A549 (cell line): ENCODE results near the gene MSI2. TPM values are rescaled to one million over a fixed set of nuclear protein-coding genes. Genes with fewer than 3 reads are reported as not detected.

ENCODE experiments used
- ATAC-seq, 2 experiments: fragments of 200-7000 bp in 1 of 2; fragments of >200 bp in 1 of 2; cut with Nextera tagmentation in 1 of 2; cut with Tn5 transposase in 1 of 2; 3 replicates each; pipeline versions ENCODE4 v1.8.0 to v1.9.1; 2018 to 2020; ENCODE audit warnings: mild to moderate bottlenecking in 1 of 2, moderate library complexity in 1 of 2
- CTCF ChIA-PET: fragments of 300-600 bp; sonication (Branson Sonifier 250); formaldehyde crosslinking; extraction: SDS; loops from one replicate; lab custom pipeline; 2021; ENCODE audit warnings: antibody characterized with exemption, inconsistent platforms; lab: Yijun Ruan, JAX
- POLR2A ChIA-PET: fragments of 350-600 bp; formaldehyde crosslinking; extraction: SDS; loops from one replicate; lab custom pipeline; 2021; ENCODE audit warnings: antibody characterized with exemption, inconsistent platforms; lab: Yijun Ruan, JAX
- DNase-seq, 2 experiments: peaks; one replicate each; pipeline versions ENCODE4 v3.0.0 to v3.0.0-alpha.2; 2011 to 2016; ENCODE audit warnings: low read depth in 1 of 2, low spot score in 1 of 2
- FAIRE-seq: peaks from 2 replicates; lab custom pipeline; 2011; peaks lifted over from hg19 to GRCh38; lab: Jason Lieb, UNC
- H3K27ac ChIP-seq, 2 experiments: fragments of >200 bp; sonication (Bioruptor Twin); formaldehyde crosslinking; 3 replicates each; pipeline ENCODE4 v1.5.1; 2016 to 2017
- H3K4me1 ChIP-seq: fragments of >200 bp; sonication (Bioruptor Twin); formaldehyde crosslinking; 3 replicates; pipeline ENCODE4 v1.6.1; 2016
- H3K4me2 ChIP-seq: fragments of >200 bp; sonication (Bioruptor Twin); formaldehyde crosslinking; 3 replicates; pipeline ENCODE4 v1.6.1; 2016
- H3K4me3 ChIP-seq: fragments of >200 bp; sonication (Bioruptor Twin); formaldehyde crosslinking; 3 replicates; pipeline ENCODE4 v1.5.1; 2016
- H3K9me3 ChIP-seq: fragments of >200 bp; sonication (Bioruptor Twin); formaldehyde crosslinking; 3 replicates; pipeline ENCODE4 v1.6.1; 2016
- BHLHE40 ChIP-seq: IDR thresholded peaks from 2 replicates; pipeline ENCODE4 v1.6.1; 2012; ENCODE audit warnings: low read depth, low read length, inconsistent platforms
- CBX2 ChIP-seq: fragments of 200-600 bp; sonication (generic); IDR thresholded peaks from 2 replicates; pipeline ENCODE4 v1.6.1; 2016; ENCODE audit warnings: low read depth, mild to moderate bottlenecking, borderline replicate concordance
- CBX8 ChIP-seq: fragments of 200-600 bp; sonication (generic); IDR thresholded peaks from 2 replicates; pipeline ENCODE4 v1.6.1; 2016
- CHD2 ChIP-seq: fragments of 150-350 bp; IDR thresholded peaks from 2 replicates; pipeline ENCODE4 v1.6.1; 2014; ENCODE audit warnings: low read length; ENCODE audit not compliant: partially characterized antibody
- ESRRA ChIP-seq: fragments of 150-350 bp; IDR thresholded peaks from 2 replicates; pipeline ENCODE4 v1.6.1; 2014; ENCODE audit warnings: mild to moderate bottlenecking, low read length, borderline replicate concordance
- FOSB ChIP-seq: fragments of 250-450 bp; sonication (Bioruptor Pico); IDR thresholded peaks from 2 replicates; pipeline ENCODE4 v1.5.0; 2020; ENCODE audit warnings: mild to moderate bottlenecking, moderate library complexity
- FOSL2 ChIP-seq, 2 experiments: fragments of 450-650 bp in 1 of 2; fragments of >200 bp in 1 of 2; sonication (Bioruptor Twin) in 1 of 2; formaldehyde crosslinking; IDR thresholded peaks; 2 replicates each; pipeline versions ENCODE4 v1.5.0 to v1.6.1; 2016 to 2020; ENCODE audit warnings: mild to moderate bottlenecking in 1 of 2, moderate library complexity in 1 of 2
- HDAC2 ChIP-seq: fragments of 200-600 bp; sonication (generic); IDR thresholded peaks from 2 replicates; pipeline ENCODE4 v1.6.1; 2016
- HEYL ChIP-seq: fragments of 250-450 bp; sonication (Bioruptor Pico); IDR thresholded peaks from 2 replicates; pipeline ENCODE4 v1.8.0; 2021; ENCODE audit warnings: mild to moderate bottlenecking, moderate library complexity
- MAX ChIP-seq: IDR thresholded peaks from 2 replicates; pipeline ENCODE4 v1.6.1; 2012
- MAZ ChIP-seq: fragments of 150-350 bp; IDR thresholded peaks from 2 replicates; pipeline ENCODE4 v1.6.1; 2014; ENCODE audit warnings: antibody characterized with exemption, low read depth, low read length, borderline replicate concordance
- NFE2L2 ChIP-seq: fragments of 150-350 bp; conservative IDR thresholded peaks from 2 replicates; pipeline ENCODE4 v1.6.1; 2014; ENCODE audit warnings: low read length
- RARB ChIP-seq: fragments of 250-450 bp; sonication (Bioruptor Pico); IDR thresholded peaks from 2 replicates; pipeline ENCODE4 v1.8.0; 2021; ENCODE audit warnings: mild to moderate bottlenecking, moderate library complexity
- RCOR1 ChIP-seq: fragments of 150-350 bp; IDR thresholded peaks from 2 replicates; pipeline ENCODE4 v1.6.1; 2014; ENCODE audit warnings: antibody characterized with exemption, low read length, low read depth
- TFCP2L1 ChIP-seq: fragments of 250-450 bp; sonication (Bioruptor Pico); IDR thresholded peaks from 2 replicates; pipeline ENCODE4 v1.5.0; 2021; ENCODE audit warnings: mild to moderate bottlenecking
- ZFP36 ChIP-seq: fragments of 450-650 bp; IDR thresholded peaks from 2 replicates; pipeline ENCODE4 v1.6.1; 2014; ENCODE audit warnings: borderline replicate concordance; ENCODE audit not compliant: partially characterized antibody
- WGBS: methylation state at CpG from one replicate; pipeline ENCODE4 v1.1.6; 2017; ENCODE audit errors: missing lambda C conversion rate; 5-methylcytosine and 5-hydroxymethylcytosine counted together
- polyA plus RNA-seq, 4 experiments: library from polyadenylated mRNA; depleted of rRNA in 3 of 4; stranded (reverse); fragments of >200 nt; fragmentation: RNase III in 1 of 4; extraction: RNeasy Plus Mini Kit Qiagen cat#74134 plus additional on column Dnase treatment in 1 of 4; gene quantifications; 2 replicates in 3 of 4; 3 replicates in 1 of 4; pipeline ENCODE4 v1.2.3, GENCODE V29; 2011 to 2017
- TF ChIP-seq, protein P1 (sequence below): fragments of 200-600 bp; sonication (generic); IDR thresholded peaks from 2 replicates; pipeline ENCODE4 v1.6.1; 2016; ENCODE audit warnings: antibody characterized with exemption, mild to moderate bottlenecking, moderate library complexity
- TF ChIP-seq, protein P2 (sequence below): fragments of >200 bp; sonication (Bioruptor Twin); formaldehyde crosslinking; IDR thresholded peaks from 3 replicates; pipeline ENCODE4 v1.5.1; 2016
- TF ChIP-seq, protein P3 (sequence below): fragments of 250-450 bp; sonication (Bioruptor Pico); IDR thresholded peaks from 2 replicates; pipeline ENCODE4 v1.5.0; 2021; ENCODE audit warnings: mild to moderate bottlenecking, moderate library complexity, borderline replicate concordance
- TF ChIP-seq, protein P4 (sequence below): fragments of 150-350 bp; IDR thresholded peaks from 2 replicates; pipeline ENCODE4 v1.6.1; 2014; ENCODE audit warnings: low read depth, mild to moderate bottlenecking, low read length

Gene MSI2
- polyA plus RNA-seq, 2 of the 4 experiments (the other 2 are of a cell fraction): 43.6 to 44.4 TPM

DNA sequence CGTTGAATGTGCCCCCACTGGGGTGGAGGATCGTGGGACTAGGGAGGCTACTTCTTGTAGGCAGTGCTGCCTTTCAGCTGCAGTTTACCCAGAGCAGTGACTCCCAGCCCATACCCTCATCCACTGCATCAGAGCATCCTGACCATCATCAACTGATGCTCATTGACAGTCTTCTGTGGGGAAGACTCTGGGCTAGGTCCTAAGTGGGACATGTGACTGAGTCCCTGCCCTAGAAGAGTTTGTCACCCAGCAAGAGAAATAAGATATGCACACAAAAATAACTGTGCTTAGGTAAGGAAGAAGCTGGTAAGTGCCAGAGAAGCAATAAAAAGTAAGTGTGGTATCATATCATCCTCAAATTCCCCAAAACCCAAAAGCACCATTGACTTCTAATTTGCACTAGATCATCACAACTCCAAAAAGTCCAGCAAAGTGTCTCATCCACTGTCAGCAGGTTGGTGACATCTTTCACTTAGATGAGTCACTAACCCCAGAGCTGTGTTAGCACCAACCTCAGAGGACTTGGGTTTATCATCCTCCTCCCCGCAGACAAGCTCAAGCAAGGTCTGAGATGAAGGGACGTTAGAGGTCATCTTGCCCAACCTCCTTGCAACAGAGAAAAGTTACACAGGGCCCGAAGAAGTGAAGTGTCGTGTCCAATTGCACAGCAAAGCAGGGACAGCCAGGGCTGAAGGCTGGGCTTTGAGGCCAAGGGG, 389.8 kb downstream of the MSI2 start:
- WGBS: 64% methylated on average over 6 of the region's 6 CpGs
- peaks cover 22% of the 10 kb centered on the region for H3K4me1 ChIP-seq
- FAIRE-seq (no peak), ATAC-seq (no peak), DNase-seq (no peak)
- ChIA-PET POLR2A (no interaction called here), CTCF (interaction anchor here (1.0 to 2.3 kb wide), 6 partner anchors 10 to 403 kb away, joined by 3 to 10 read pairs (median 6); no protein-coding TSS in a partner anchor)
- no peak overlapping the region for H3K27ac ChIP-seq
- no peak overlapping the region for H3K4me2 ChIP-seq
- no peak overlapping the region for H3K4me3 ChIP-seq
- H3K9me3 ChIP-seq: no peaks in the 10 kb centered on the region
- TF ChIP-seq FOSL2 (IDR thresholded peaks at IDR 0.05): no peak
- TF ChIP-seq FOSL2 (CRISPR knock-in tag; IDR thresholded peaks at IDR 0.05): peak; percentile 34; the same call in 1 of the 2 replicates
- TF ChIP-seq NFE2L2: no peak

GRCh38 chr17:57648720-57649119, 392.4 kb downstream of the MSI2 start:
- FAIRE-seq (no peak), DNase-seq (no peak)
- TF ChIP-seq, protein P1, sequence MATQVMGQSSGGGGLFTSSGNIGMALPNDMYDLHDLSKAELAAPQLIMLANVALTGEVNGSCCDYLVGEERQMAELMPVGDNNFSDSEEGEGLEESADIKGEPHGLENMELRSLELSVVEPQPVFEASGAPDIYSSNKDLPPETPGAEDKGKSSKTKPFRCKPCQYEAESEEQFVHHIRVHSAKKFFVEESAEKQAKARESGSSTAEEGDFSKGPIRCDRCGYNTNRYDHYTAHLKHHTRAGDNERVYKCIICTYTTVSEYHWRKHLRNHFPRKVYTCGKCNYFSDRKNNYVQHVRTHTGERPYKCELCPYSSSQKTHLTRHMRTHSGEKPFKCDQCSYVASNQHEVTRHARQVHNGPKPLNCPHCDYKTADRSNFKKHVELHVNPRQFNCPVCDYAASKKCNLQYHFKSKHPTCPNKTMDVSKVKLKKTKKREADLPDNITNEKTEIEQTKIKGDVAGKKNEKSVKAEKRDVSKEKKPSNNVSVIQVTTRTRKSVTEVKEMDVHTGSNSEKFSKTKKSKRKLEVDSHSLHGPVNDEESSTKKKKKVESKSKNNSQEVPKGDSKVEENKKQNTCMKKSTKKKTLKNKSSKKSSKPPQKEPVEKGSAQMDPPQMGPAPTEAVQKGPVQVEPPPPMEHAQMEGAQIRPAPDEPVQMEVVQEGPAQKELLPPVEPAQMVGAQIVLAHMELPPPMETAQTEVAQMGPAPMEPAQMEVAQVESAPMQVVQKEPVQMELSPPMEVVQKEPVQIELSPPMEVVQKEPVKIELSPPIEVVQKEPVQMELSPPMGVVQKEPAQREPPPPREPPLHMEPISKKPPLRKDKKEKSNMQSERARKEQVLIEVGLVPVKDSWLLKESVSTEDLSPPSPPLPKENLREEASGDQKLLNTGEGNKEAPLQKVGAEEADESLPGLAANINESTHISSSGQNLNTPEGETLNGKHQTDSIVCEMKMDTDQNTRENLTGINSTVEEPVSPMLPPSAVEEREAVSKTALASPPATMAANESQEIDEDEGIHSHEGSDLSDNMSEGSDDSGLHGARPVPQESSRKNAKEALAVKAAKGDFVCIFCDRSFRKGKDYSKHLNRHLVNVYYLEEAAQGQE: no peak
- TF ChIP-seq CHD2: no peak
- TF ChIP-seq NFE2L2: no peak
- TF ChIP-seq, all 56 proteins: peak for 0
- peaks cover 34% of the 10 kb centered on the region for H3K4me1 ChIP-seq
- H3K9me3 ChIP-seq: no peaks in the 10 kb centered on the region
- POLR2A ChIA-PET: no interaction called here
- H3K4me3 ChIP-seq: no peak overlapping the region
- H3K27ac ChIP-seq: peak overlapping the region in 1 of 2 experiments; percentile 84; a peak in 3 of 6 replicates
- 90% methylated on average over 5 of the region's 5 CpGs for WGBS
- ATAC-seq: no peak; a peak in 1 of 6 replicates
- H3K4me2 ChIP-seq: no peak overlapping the region
- CTCF ChIA-PET: interaction anchor here (0.7 to 1.6 kb wide), 3 partner anchors 12 to 51 kb away, joined by 3 to 9 read pairs (median 3); no protein-coding TSS in a partner anchor

GRCh38 chr17:57649191-57649590, 392.9 kb downstream of the MSI2 start:
- H3K4me2 ChIP-seq: peak overlapping the region; percentile 63; the same call in 1 of the 3 replicates

More at GRCh38 chr17:57649191-57649590, 392.9 kb downstream of the MSI2 start:
- TF ChIP-seq FOSB (CRISPR knock-in tag) (no peak), BHLHE40 (no peak), ZFP36 (no peak), MAX (no peak), ESRRA (no peak), CBX2 (no peak), HDAC2 (no peak), MAZ (no peak), RARB (CRISPR knock-in tag) (no peak), TFCP2L1 (CRISPR knock-in tag) (no peak), CHD2 (no peak), CBX8 (no peak), RCOR1 (no peak), HEYL (CRISPR knock-in tag) (no peak)
- TF ChIP-seq, protein P2, sequence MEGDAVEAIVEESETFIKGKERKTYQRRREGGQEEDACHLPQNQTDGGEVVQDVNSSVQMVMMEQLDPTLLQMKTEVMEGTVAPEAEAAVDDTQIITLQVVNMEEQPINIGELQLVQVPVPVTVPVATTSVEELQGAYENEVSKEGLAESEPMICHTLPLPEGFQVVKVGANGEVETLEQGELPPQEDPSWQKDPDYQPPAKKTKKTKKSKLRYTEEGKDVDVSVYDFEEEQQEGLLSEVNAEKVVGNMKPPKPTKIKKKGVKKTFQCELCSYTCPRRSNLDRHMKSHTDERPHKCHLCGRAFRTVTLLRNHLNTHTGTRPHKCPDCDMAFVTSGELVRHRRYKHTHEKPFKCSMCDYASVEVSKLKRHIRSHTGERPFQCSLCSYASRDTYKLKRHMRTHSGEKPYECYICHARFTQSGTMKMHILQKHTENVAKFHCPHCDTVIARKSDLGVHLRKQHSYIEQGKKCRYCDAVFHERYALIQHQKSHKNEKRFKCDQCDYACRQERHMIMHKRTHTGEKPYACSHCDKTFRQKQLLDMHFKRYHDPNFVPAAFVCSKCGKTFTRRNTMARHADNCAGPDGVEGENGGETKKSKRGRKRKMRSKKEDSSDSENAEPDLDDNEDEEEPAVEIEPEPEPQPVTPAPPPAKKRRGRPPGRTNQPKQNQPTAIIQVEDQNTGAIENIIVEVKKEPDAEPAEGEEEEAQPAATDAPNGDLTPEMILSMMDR: no peak
- TF ChIP-seq, protein P3, sequence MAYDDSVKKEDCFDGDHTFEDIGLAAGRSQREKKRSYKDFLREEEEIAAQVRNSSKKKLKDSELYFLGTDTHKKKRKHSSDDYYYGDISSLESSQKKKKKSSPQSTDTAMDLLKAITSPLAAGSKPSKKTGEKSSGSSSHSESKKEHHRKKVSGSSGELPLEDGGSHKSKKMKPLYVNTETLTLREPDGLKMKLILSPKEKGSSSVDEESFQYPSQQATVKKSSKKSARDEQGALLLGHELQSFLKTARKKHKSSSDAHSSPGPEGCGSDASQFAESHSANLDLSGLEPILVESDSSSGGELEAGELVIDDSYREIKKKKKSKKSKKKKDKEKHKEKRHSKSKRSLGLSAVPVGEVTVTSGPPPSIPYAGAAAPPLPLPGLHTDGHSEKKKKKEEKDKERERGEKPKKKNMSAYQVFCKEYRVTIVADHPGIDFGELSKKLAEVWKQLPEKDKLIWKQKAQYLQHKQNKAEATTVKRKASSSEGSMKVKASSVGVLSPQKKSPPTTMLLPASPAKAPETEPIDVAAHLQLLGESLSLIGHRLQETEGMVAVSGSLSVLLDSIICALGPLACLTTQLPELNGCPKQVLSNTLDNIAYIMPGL: no peak
- TF ChIP-seq, protein P4, sequence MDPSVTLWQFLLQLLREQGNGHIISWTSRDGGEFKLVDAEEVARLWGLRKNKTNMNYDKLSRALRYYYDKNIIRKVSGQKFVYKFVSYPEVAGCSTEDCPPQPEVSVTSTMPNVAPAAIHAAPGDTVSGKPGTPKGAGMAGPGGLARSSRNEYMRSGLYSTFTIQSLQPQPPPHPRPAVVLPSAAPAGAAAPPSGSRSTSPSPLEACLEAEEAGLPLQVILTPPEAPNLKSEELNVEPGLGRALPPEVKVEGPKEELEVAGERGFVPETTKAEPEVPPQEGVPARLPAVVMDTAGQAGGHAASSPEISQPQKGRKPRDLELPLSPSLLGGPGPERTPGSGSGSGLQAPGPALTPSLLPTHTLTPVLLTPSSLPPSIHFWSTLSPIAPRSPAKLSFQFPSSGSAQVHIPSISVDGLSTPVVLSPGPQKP: no peak
- FAIRE-seq (peak; percentile 23), DNase-seq (no peak), ATAC-seq (no peak)
- 95% methylated on average over 3 of the region's 3 CpGs for WGBS
- ChIA-PET POLR2A (no interaction called here), CTCF (interaction anchor here (0.6 to 6.9 kb wide), 4 partner anchors 22 to 406 kb away, joined by 3 to 36 read pairs (median 6); no protein-coding TSS in a partner anchor)
- H3K27ac ChIP-seq: peak overlapping the region; percentile 59 to 84
- no peak overlapping the region for H3K4me3 ChIP-seq
- no peaks in the 10 kb centered on the region for H3K9me3 ChIP-seq
- H3K4me1 ChIP-seq: peaks cover 34% of the 10 kb centered on the region
